HL-60 (cell line): ENCODE data around the gene LRP1B.

Experiments
- DNase-seq, 2 experiments: peaks; one replicate each; pipeline ENCODE4 v3.0.0-alpha.2; 2010 to 2020; ENCODE audit warnings: low read depth in 1 of 2, low spot score in 1 of 2
- H3K27ac ChIP-seq: fragments of 250-450 bp; sonication (Bioruptor Pico); replicated peaks from 2 replicates; pipeline ENCODE4 v1.5.1; 2020; ENCODE audit warnings: mild to moderate bottlenecking, moderate library complexity
- H3K27me3 ChIP-seq: fragments of 250-450 bp; sonication (Bioruptor Pico); 2 replicates; pipeline ENCODE4 v1.5.1; 2021; ENCODE audit warnings: mild to moderate bottlenecking, moderate library complexity; ENCODE audit not compliant: insufficient read depth, poor library complexity, severe bottlenecking
- H3K4me3 ChIP-seq: replicated peaks from 2 replicates; pipeline ENCODE4 v1.5.1; 2011; ENCODE audit warnings: mild to moderate bottlenecking, control low read depth, low read length; ENCODE audit not compliant: insufficient read depth
- GABPA ChIP-seq: IDR thresholded peaks from 2 replicates; pipeline ENCODE4 v1.6.1; 2012; ENCODE audit warnings: low read depth
- POLR2AphosphoS5 ChIP-seq: IDR thresholded peaks from 2 replicates; pipeline ENCODE4 v1.6.1; 2012; ENCODE audit warnings: low read depth
- SPI1 ChIP-seq: IDR thresholded peaks from 2 replicates; pipeline ENCODE4 v1.6.1; 2012; ENCODE audit warnings: low read depth, mild to moderate bottlenecking, borderline replicate concordance
- TF ChIP-seq, protein P1 (sequence below): IDR thresholded peaks from one replicate; pipeline ENCODE4 v1.5.1; 2011; ENCODE audit warnings: low read length, control low read depth, inconsistent platforms; ENCODE audit not compliant: insufficient read depth
- TF ChIP-seq, protein P2 (sequence below): IDR thresholded peaks from 2 replicates; pipeline ENCODE4 v1.6.1; 2012; ENCODE audit warnings: low read depth; ENCODE audit not compliant: insufficient replicate concordance

The LRP1B gene

DNA sequence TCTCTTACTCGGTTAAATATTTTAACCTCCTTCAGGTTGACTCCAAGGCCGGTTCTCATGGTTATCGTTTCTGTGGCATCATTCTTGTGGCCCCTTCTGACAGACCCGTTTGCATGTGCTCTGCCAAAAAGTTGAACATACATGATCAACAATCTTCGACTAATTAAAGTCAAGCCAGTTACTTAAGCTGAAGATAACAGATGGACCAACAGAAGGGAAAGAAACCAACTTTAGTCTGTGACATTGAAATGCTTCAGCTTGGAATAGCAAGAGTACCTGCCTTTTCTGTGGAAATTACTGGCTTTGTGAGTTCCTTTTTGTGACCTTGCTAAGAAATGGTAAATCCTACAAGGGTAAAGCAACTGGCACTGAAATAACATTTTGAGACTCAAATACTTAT is 1429.1 kb downstream of the LRP1B start:
- Histone ChIP-seq H3K27ac (no peak overlapping the region), H3K4me3 (no peak overlapping the region), H3K27me3 (no peaks in the 10 kb centered on the region)
- no peak for DNase-seq
- TF ChIP-seq, protein P1, sequence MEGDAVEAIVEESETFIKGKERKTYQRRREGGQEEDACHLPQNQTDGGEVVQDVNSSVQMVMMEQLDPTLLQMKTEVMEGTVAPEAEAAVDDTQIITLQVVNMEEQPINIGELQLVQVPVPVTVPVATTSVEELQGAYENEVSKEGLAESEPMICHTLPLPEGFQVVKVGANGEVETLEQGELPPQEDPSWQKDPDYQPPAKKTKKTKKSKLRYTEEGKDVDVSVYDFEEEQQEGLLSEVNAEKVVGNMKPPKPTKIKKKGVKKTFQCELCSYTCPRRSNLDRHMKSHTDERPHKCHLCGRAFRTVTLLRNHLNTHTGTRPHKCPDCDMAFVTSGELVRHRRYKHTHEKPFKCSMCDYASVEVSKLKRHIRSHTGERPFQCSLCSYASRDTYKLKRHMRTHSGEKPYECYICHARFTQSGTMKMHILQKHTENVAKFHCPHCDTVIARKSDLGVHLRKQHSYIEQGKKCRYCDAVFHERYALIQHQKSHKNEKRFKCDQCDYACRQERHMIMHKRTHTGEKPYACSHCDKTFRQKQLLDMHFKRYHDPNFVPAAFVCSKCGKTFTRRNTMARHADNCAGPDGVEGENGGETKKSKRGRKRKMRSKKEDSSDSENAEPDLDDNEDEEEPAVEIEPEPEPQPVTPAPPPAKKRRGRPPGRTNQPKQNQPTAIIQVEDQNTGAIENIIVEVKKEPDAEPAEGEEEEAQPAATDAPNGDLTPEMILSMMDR, result no peak
- TF ChIP-seq, protein P2, sequence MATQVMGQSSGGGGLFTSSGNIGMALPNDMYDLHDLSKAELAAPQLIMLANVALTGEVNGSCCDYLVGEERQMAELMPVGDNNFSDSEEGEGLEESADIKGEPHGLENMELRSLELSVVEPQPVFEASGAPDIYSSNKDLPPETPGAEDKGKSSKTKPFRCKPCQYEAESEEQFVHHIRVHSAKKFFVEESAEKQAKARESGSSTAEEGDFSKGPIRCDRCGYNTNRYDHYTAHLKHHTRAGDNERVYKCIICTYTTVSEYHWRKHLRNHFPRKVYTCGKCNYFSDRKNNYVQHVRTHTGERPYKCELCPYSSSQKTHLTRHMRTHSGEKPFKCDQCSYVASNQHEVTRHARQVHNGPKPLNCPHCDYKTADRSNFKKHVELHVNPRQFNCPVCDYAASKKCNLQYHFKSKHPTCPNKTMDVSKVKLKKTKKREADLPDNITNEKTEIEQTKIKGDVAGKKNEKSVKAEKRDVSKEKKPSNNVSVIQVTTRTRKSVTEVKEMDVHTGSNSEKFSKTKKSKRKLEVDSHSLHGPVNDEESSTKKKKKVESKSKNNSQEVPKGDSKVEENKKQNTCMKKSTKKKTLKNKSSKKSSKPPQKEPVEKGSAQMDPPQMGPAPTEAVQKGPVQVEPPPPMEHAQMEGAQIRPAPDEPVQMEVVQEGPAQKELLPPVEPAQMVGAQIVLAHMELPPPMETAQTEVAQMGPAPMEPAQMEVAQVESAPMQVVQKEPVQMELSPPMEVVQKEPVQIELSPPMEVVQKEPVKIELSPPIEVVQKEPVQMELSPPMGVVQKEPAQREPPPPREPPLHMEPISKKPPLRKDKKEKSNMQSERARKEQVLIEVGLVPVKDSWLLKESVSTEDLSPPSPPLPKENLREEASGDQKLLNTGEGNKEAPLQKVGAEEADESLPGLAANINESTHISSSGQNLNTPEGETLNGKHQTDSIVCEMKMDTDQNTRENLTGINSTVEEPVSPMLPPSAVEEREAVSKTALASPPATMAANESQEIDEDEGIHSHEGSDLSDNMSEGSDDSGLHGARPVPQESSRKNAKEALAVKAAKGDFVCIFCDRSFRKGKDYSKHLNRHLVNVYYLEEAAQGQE, result no peak
- no peak for TF ChIP-seq SPI1
- TF ChIP-seq POLR2AphosphoS5, result no peak
- TF ChIP-seq GABPA, result no peak

GRCh38 chr2:140698636-140699035 is 1432.2 kb downstream of the LRP1B start:
- Histone ChIP-seq H3K27me3 (no peaks in the 10 kb centered on the region), H3K4me3 (no peak overlapping the region), H3K27ac (no peak overlapping the region)
- TF ChIP-seq, protein P2, result no peak
- TF ChIP-seq, protein P1, result no peak
- TF ChIP-seq POLR2AphosphoS5 (no peak), SPI1 (no peak), GABPA (no peak)
- no peak for DNase-seq

DNA sequence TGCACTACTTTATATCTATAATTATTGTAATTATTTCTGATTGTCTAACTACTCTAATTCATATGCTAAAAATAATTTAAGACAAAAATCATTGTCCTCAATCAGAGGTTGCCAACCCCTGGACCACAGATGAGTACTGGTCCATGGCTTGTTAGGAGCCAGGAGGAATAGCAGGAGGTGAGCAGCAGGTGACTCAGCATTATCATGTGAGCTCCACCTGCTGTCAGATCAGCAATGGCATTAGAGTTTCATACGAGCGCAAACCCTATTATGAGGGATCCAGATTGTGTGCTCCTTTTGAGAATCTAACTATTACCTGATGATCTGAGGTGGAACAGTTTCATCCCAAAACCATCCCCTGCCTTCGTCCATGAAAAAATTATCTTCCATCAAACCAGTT is 1434.4 kb downstream of the LRP1B start:
- DNase-seq, result no peak
- no peaks in the 10 kb centered on the region for H3K27me3 ChIP-seq
- H3K27ac ChIP-seq, result no peak overlapping the region
- no peak overlapping the region for H3K4me3 ChIP-seq
- TF ChIP-seq SPI1 (no peak), POLR2AphosphoS5 (no peak), GABPA (no peak)
- TF ChIP-seq, protein P2, result no peak
- TF ChIP-seq, protein P1, result no peak
